HG02571 (cell line): ENCODE data around the gene DIAPH3.

Experiments
- ATAC-seq: cut with Tn5 transposase; IDR thresholded peaks from one replicate; pipeline ENCODE4 v1.9.1; 2021; ENCODE audit warnings: mild to moderate bottlenecking, moderate library complexity; ENCODE audit not compliant: unreplicated experiment

DIAPH3 gene

GRCh38 chr13:59643906-59644626, 519.7 kb downstream of the DIAPH3 start:
- ATAC-seq, result no peak

GRCh38 chr13:59643364-59643841, 520.3 kb downstream of the DIAPH3 start:
- no peak for ATAC-seq

GRCh38 chr13:59641817-59642216, 521.9 kb downstream of the DIAPH3 start:
- ATAC-seq, result no peak

GRCh38 chr13:59641261-59641660, 522.5 kb downstream of the DIAPH3 start:
- no peak for ATAC-seq

DNA sequence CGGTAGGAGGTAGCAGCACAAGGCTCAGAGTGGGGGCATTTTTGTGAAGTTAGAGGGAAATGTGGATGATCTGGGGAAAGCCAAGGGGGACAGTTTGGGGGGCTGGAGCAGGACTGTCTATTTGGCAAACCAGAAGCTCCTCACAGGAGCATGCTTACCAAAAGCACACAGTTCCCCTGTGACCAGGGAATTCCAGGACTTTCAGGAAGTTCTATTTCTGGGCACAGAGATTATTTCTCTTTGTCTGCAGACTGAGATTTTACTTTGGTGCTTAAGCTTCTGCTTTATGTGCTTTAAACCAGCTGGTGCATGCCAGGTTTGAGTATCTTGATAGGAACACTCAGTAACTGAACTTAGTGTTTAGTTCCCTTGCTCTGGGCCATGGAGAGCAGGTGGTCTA, 525.3 kb downstream of the DIAPH3 start:
- ATAC-seq, result no peak

DNA sequence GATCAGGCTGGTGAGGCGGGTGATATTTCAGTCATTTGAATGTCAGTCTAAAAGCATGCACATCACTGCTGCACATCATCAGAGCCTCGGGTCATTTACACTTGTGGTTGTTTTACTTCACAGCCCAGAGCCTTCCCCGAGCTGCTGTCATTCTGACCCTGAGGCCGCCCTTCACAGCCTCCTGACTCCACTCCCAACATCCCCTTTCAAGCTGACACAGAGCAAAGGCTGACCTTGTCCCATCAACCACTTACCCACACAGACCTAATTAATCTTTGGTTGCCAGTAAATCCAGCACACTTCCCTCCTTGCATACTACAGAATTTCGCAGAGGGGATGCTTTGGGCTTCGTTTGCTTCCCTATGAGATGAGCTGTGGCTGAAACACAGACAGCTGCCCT, 528.1 kb downstream of the DIAPH3 start:
- no peak for ATAC-seq

- ATAC-seq, result no peak
Observed at GRCh38 chr13:59633290-59633689, 530.4 kb downstream of the DIAPH3 start.

DNA sequence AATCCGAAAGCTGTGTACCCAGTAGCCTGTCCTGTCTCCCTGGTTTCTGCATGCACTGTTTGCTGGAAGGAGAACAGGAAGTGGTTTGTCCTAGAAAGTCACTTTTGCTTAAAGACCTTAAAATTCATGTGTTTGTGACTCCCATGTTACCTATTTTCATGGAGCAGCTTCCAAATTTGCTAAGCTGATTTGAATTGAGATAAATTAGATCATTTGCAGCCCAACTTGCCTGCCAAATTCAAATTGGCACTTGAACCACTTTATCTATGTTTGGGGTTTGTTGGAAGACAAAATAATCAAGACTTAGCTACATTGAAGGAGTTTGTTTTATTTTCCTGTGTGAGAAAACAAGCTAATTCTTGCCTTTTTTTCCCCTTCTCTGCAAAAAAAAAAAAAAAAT, 532.5 kb downstream of the DIAPH3 start:
- no peak for ATAC-seq

GRCh38 chr13:59625111-59625510, 538.6 kb downstream of the DIAPH3 start:
- ATAC-seq, result no peak

DNA sequence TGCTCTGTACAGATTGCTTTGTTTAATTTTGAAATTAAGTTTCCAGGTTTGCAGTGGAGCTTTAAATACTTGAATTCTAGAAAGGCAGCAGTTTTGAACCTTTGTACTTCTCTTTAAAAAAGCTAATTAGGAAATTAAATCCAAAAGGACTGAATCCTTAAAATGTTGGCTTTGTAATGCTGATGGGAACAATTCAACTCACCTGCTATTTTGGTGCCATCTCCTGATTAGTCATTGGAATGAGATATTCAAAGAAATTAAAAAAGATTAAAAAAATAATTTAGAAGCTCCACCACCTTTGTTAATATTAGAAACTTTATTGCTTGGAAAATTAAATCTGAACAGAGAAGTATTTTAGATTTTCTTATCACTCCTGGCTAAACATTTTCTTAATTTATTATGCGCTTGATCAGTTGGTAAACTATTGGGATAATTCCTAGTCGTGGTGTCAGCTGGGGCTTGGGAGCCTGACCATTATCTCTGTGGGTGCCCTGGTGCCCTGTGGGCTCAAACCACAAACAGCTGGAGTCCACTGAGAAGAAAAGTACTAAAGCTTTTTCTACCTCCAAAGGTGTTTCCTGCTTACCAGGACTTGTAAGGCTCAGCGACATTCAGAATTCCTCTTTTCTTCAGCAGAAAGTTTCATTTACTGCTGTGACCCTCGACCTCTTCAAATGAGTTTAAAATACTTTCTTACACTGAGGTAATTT, 540.4 kb downstream of the DIAPH3 start:
- ATAC-seq, result no peak

DNA sequence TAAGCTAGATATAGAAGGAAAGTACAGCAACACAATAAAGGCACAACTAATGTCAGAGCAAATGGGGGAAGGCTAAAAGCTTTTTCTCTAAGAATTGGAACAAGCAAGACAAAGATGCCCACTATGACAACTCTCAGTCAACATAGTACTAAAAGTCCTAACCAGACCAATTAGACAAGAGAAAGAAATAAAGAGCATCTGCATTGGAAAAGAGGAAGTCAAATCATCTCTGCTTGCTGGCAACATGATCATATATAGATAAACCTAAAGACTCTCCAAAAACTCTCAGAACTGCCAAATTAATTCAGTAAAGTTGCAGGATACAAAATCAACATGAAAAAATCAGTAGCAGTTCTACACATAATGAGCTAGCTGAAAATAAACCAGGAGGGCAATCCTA, 542.0 kb downstream of the DIAPH3 start:
- no peak for ATAC-seq
